Activated naive CD8-positive, alpha-beta T cell treated with anti-CD3 and anti-CD28 coated beads, Interleukin-2, amount 50 U/mL, for 24 hours (primary cell): Measurements from ENCODE around the gene CXCL1.

Experiments
- ATAC-seq: fragments of 150-1000 bp; cut with Tn5 transposase; one replicate; pipeline ENCODE4 v1.10.0; 2021
- DNase-seq: peaks from one replicate; pipeline ENCODE4 v3.0.0; 2021
- H3K27ac Mint-ChIP-seq: one replicate; pipeline ENCODE4 v1.8.0; 2021; ENCODE audit warnings: mild to moderate bottlenecking, mixed read lengths
- H3K27me3 Mint-ChIP-seq: one replicate; pipeline ENCODE4 v1.8.0; 2021; ENCODE audit warnings: mixed read lengths
- H3K36me3 Mint-ChIP-seq: one replicate; pipeline ENCODE4 v1.8.0; 2021; ENCODE audit warnings: low read depth, mixed read lengths
- H3K4me1 Mint-ChIP-seq: one replicate; pipeline ENCODE4 v1.8.0; 2021; ENCODE audit warnings: mixed read lengths
- H3K4me3 Mint-ChIP-seq: one replicate; pipeline ENCODE4 v1.8.0; 2021; ENCODE audit warnings: mild to moderate bottlenecking, moderate library complexity, mixed read lengths
- H3K9me3 Mint-ChIP-seq: one replicate; pipeline ENCODE4 v1.8.0; 2021; ENCODE audit warnings: mixed read lengths

Gene CXCL1

GRCh38 chr4:73869130-73870055 is at the start of gene CXCL1:
CXCL1 (plus strand) TSS chr4:73869393; CDS start chr4:73869471, 78 bp downstream.
- H3K27me3 Mint-ChIP-seq = peaks cover 24% of the 10 kb centered on the region

DNA sequence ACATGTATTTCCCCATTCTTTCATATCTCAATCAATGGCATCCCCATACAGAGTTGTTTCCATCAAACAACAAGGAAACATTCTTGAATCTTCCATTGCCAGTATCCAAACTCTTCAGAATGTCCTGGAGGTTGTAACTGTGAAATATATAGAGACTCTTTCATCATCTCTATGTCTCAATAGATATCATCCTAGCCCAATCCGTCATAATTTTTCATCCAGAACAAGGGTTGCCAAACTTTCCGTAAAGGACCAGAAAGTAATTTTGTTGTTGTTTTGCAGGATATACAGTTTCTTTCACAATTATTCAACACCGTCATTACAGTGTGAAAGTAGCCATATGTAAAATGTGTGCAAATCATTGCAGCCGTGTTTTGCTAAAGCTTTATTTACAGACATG is 47.9 kb upstream of the CXCL1 start:
- no peaks in the 10 kb centered on the region for H3K27me3 Mint-ChIP-seq
- DNase-seq (no peak), ATAC-seq (no peak)
- H3K4me1 Mint-ChIP-seq = no peaks in the 10 kb centered on the region
- H3K36me3 Mint-ChIP-seq = no peaks in the 10 kb centered on the region
- no peak overlapping the region for H3K4me3 Mint-ChIP-seq
- no peak overlapping the region for H3K27ac Mint-ChIP-seq
- peaks cover 4% of the 10 kb centered on the region for H3K9me3 Mint-ChIP-seq

More at GRCh38 chr4:73869130-73870055, at the start of gene CXCL1:
- no peaks in the 10 kb centered on the region for H3K9me3 Mint-ChIP-seq
- no peak for ATAC-seq
- peaks cover 1% of the 10 kb centered on the region for H3K4me1 Mint-ChIP-seq
- no peak for DNase-seq
- H3K36me3 Mint-ChIP-seq = no peaks in the 10 kb centered on the region
- no peak within 1 kb of the TSS for H3K4me3 Mint-ChIP-seq
- H3K27ac Mint-ChIP-seq = no peak within 1 kb of the TSS

GRCh38 chr4:73822389-73822788 is 46.8 kb upstream of the CXCL1 start:
- Mint-ChIP-seq H3K27me3 (no peaks in the 10 kb centered on the region), H3K27ac (no peak overlapping the region), H3K4me1 (no peaks in the 10 kb centered on the region), H3K36me3 (no peaks in the 10 kb centered on the region), H3K4me3 (no peak overlapping the region), H3K9me3 (peaks cover 9% of the 10 kb centered on the region)
- ATAC-seq (no peak), DNase-seq (no peak)

GRCh38 chr4:73822812-73823504 is 46.2 kb upstream of the CXCL1 start:
- Mint-ChIP-seq H3K9me3 (peaks cover 7% of the 10 kb centered on the region), H3K27me3 (no peaks in the 10 kb centered on the region), H3K27ac (no peak overlapping the region), H3K4me3 (no peak overlapping the region), H3K36me3 (no peaks in the 10 kb centered on the region), H3K4me1 (no peaks in the 10 kb centered on the region)
- DNase-seq (no peak), ATAC-seq (no peak)

DNA sequence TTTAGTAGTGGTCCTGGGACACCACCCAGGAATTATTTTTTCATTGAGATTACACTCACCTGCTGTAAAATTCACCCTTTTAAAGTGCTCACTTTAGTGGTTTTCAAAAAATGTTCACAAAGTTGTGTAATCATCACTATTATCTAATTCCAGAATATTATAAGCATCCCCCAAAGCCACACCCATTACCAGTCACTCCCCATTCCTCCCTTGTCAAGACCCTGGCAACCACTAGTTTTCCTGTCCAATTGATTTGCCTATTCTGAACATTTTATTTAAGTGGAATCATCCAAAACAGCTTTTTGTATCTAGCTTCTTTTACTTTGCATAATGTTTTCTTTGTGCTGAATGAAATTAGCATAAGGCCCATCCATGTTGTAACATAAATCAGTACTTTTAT is 45.4 kb upstream of the CXCL1 start:
- DNase-seq (no peak), ATAC-seq (no peak)
- Mint-ChIP-seq H3K27me3 (no peaks in the 10 kb centered on the region), H3K36me3 (no peaks in the 10 kb centered on the region), H3K27ac (no peak overlapping the region), H3K4me1 (no peaks in the 10 kb centered on the region), H3K9me3 (peaks cover 8% of the 10 kb centered on the region), H3K4me3 (no peak overlapping the region)

DNA sequence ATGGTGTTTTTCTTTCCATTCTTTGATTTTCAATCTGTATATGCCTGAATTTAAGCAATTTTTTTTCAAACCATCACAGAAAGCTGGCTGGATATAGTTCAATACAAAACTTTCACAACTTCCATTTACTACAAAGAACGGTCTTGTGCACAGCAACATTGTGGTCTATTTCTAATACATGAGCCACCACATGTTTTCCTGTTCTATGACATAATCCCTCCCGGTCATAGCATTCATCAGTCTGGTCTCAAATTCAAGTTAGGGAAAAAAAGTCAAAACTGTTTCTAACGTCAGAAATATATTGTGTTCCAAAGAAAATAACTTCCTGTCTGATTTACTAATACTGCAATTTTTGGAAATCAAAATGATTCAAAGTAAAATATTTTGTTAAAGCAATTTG is 40.2 kb upstream of the CXCL1 start:
- DNase-seq = no peak
- H3K27ac Mint-ChIP-seq = no peak overlapping the region
- H3K9me3 Mint-ChIP-seq = peaks cover 8% of the 10 kb centered on the region

GRCh38 chr4:73831569-73831968 is 37.6 kb upstream of the CXCL1 start:
- Mint-ChIP-seq H3K27ac (no peak overlapping the region), H3K4me1 (no peaks in the 10 kb centered on the region), H3K36me3 (no peaks in the 10 kb centered on the region), H3K4me3 (no peak overlapping the region), H3K27me3 (no peaks in the 10 kb centered on the region), H3K9me3 (peaks cover 8% of the 10 kb centered on the region)
- no peak for DNase-seq
- no peak for ATAC-seq

More for the DNA sequence above, 40.2 kb upstream of the CXCL1 start:
- H3K4me3 Mint-ChIP-seq = no peak overlapping the region
- H3K27me3 Mint-ChIP-seq = no peaks in the 10 kb centered on the region
- H3K4me1 Mint-ChIP-seq = no peaks in the 10 kb centered on the region
- H3K36me3 Mint-ChIP-seq = no peaks in the 10 kb centered on the region
- no peak for ATAC-seq

DNA sequence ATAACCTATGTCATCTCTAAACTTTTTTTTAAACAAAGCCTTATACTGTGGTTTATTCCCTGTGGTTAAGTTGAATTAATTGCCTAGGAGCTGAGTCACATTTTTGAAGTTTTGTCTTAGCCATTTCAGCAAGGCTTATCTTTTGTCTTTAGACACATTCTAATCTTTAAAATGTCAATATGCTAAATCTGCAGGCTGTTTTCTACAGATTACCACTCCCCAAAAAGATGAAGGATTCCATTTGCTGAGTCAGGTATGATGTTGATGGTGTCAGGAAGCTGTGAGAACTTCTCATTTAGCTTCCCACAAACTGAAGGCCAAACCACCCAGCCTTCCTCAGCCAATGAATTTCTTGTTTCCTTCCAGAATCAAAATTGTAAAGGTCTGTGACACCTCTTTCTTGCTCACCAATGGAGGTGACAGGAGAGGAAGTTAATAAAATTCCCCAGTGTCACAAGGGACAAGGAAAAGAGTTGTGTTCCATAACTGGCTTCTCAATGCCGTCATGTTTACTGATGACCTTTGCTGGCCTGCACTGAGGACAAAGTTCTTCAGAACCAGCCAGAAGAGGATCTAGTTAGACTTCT is 36.4 kb upstream of the CXCL1 start:
- Mint-ChIP-seq H3K4me3 (no peak overlapping the region), H3K4me1 (no peaks in the 10 kb centered on the region), H3K36me3 (no peaks in the 10 kb centered on the region), H3K27me3 (peaks cover 8% of the 10 kb centered on the region), H3K27ac (no peak overlapping the region), H3K9me3 (peaks cover 3% of the 10 kb centered on the region)
- ATAC-seq (no peak), DNase-seq (no peak)

GRCh38 chr4:73836373-73837279 is 32.6 kb upstream of the CXCL1 start, which contains the start of gene CXCL6:
CXCL6 (plus strand) TSS chr4:73836678; CDS start chr4:73836751, 73 bp downstream.
- no peaks in the 10 kb centered on the region for H3K36me3 Mint-ChIP-seq
- no peaks in the 10 kb centered on the region for H3K4me1 Mint-ChIP-seq
- no peaks in the 10 kb centered on the region for H3K9me3 Mint-ChIP-seq
- DNase-seq (no peak), ATAC-seq (no peak)
- no peak within 1 kb of the TSS for H3K4me3 Mint-ChIP-seq
- H3K27ac Mint-ChIP-seq = no peak within 1 kb of the TSS
- H3K27me3 Mint-ChIP-seq = peaks cover 8% of the 10 kb centered on the region

- Mint-ChIP-seq H3K4me3 (no peak overlapping the region), H3K4me1 (no peaks in the 10 kb centered on the region), H3K36me3 (no peaks in the 10 kb centered on the region), H3K27ac (no peak overlapping the region), H3K9me3 (no peaks in the 10 kb centered on the region), H3K27me3 (peaks cover 8% of the 10 kb centered on the region)
- ATAC-seq = no peak
- no peak for DNase-seq
These were observed 30.1 kb upstream of the CXCL1 start for GRCh38 chr4:73839071-73839470.

DNA sequence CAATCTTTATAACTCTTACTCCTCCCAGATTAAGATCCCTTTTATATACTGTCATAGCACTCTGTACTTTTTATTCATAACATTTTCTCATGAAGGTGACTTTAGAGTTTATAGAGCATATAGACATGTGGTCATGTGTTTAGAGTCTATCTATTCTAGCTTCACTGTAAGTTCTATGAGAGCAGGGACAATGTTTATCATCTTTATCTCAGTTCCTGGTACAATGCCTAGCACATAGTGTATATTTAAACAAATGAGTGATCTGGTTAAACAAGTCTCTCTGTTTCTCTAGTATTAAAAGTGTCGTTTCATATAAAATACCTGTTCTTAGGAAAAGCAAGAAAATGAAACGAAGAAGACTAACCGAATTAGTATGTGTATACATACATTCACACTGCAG is 29.5 kb upstream of the CXCL1 start:
- Mint-ChIP-seq H3K36me3 (no peaks in the 10 kb centered on the region), H3K4me1 (no peaks in the 10 kb centered on the region), H3K4me3 (no peak overlapping the region), H3K9me3 (no peaks in the 10 kb centered on the region), H3K27me3 (peaks cover 8% of the 10 kb centered on the region), H3K27ac (no peak overlapping the region)
- ATAC-seq = no peak
- no peak for DNase-seq

DNA sequence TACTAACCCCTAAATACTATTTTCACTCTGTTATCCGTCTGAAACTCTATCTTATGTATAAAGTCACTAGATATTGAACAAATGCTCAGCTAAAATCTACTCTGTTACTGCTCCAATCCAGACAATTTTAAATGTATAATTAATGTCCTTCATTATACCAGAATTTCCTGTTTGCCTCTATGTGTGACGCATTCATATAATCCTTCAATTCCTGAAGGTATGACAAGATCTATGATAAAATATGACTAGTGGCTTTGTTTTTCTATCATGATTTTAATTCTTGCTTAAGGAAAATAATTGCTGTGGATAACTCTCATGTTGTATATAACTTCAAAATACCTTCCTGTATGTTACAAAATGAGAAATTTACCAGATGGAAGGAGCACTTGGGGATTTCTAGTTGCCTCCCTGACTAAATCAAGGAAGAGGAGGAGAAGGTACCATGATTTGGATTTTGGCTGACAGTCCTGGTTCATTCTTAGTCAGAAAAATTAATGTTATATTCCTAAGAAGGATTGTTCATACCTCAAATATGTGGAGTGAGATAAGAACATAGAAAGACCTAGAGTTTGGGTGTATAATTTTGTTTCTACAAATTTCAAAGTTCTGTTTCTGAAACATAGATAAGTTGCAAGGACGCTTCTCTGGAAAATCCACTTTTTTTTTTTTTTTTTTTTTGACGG is 27.8 kb upstream of the CXCL1 start:
- H3K27ac Mint-ChIP-seq = no peak overlapping the region
- H3K4me1 Mint-ChIP-seq = no peaks in the 10 kb centered on the region
- ATAC-seq = no peak
- no peaks in the 10 kb centered on the region for H3K9me3 Mint-ChIP-seq
- H3K27me3 Mint-ChIP-seq = peaks cover 8% of the 10 kb centered on the region
- no peak for DNase-seq
- no peak overlapping the region for H3K4me3 Mint-ChIP-seq
- H3K36me3 Mint-ChIP-seq = no peaks in the 10 kb centered on the region

DNA sequence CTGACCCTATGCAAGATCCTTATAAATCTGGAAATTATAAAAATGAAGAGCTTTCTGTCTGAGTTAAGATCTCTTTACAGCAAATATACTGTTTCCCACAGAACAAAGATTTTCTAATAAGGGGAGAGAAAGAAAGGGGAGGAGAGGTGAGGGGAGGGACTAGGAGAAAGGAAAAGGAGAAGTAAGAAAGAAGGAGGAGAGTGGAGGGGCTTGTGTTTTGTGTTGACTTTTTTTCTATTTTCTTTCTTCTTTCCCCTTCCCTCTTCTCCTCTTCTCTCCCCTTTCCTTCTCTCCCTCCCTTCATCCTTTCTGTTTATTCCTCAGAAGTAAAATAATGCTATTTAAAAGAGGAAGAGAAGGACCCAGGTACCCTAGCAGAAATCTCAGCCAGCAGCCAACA is 26.5 kb upstream of the CXCL1 start:
- Mint-ChIP-seq H3K4me1 (no peaks in the 10 kb centered on the region), H3K4me3 (no peak overlapping the region), H3K36me3 (no peaks in the 10 kb centered on the region), H3K9me3 (no peaks in the 10 kb centered on the region), H3K27ac (no peak overlapping the region), H3K27me3 (no peaks in the 10 kb centered on the region)
- no peak for ATAC-seq
- no peak for DNase-seq
